OCI-LY1 (cell line): ENCODE measurements around the gene RFC5.

ENCODE experiments used
- H2AFZ ChIP-seq: fragments of 200-600 bp; sonication (generic), shearing (Covaris generic); 2 replicates; pipeline ENCODE4 v1.6.0; 2014; ENCODE audit warnings: antibody characterized with exemption, mild to moderate bottlenecking, low read length
- H3F3A ChIP-seq: fragments of 200-600 bp; sonication (generic), shearing (Covaris generic); 2 replicates; pipeline ENCODE4 v1.6.0; 2014; ENCODE audit warnings: mild to moderate bottlenecking, antibody characterized with exemption, low read length, moderate library complexity; ENCODE audit not compliant: insufficient read depth
- H3K27ac ChIP-seq: fragments of 200-600 bp; sonication (generic); 2 replicates; pipeline ENCODE4 v1.5.1; 2014; ENCODE audit warnings: low read length, mixed run types, mild to moderate bottlenecking, low read depth; ENCODE audit not compliant: poor library complexity, severe bottlenecking
- H3K27me3 ChIP-seq: fragments of 200-600 bp; sonication (generic); 2 replicates; pipeline ENCODE4 v1.6.0; 2014; ENCODE audit warnings: antibody characterized with exemption, mild to moderate bottlenecking, low read length, moderate library complexity; ENCODE audit not compliant: insufficient read depth
- H3K36me3 ChIP-seq: fragments of 200-600 bp; sonication (generic); 2 replicates; pipeline ENCODE4 v1.6.1; 2014; ENCODE audit warnings: mild to moderate bottlenecking, antibody characterized with exemption, low read length, moderate library complexity, mixed read lengths; ENCODE audit not compliant: insufficient read depth
- H3K4me1 ChIP-seq: fragments of 200-600 bp; sonication (generic); 2 replicates; pipeline ENCODE4 v1.5.1; 2014; ENCODE audit warnings: mild to moderate bottlenecking, low read length, moderate library complexity; ENCODE audit not compliant: insufficient read depth, severe bottlenecking
- H3K4me2 ChIP-seq: fragments of 200-600 bp; sonication (generic), shearing (Covaris generic); 2 replicates; pipeline ENCODE4 v1.6.1; 2014; ENCODE audit warnings: low read length
- H3K4me3 ChIP-seq: fragments of 200-600 bp; sonication (generic); 2 replicates; pipeline ENCODE4 v1.5.1; 2014; ENCODE audit warnings: low read length, low read depth, mild to moderate bottlenecking, mixed read lengths; ENCODE audit not compliant: poor library complexity, severe bottlenecking
- H3K79me2 ChIP-seq: fragments of 200-600 bp; shearing (Covaris generic); 2 replicates; pipeline ENCODE4 v1.6.1; 2016; ENCODE audit warnings: mixed run types, low read length, mixed read lengths; ENCODE audit not compliant: insufficient read depth
- H3K9ac ChIP-seq: fragments of 200-600 bp; sonication (generic), shearing (Covaris generic); 2 replicates; pipeline ENCODE4 v1.6.1; 2014; ENCODE audit warnings: mild to moderate bottlenecking, low read length, mixed read lengths
- H3K9me2 ChIP-seq: fragments of 200-600 bp; sonication (generic), shearing (Covaris generic); 2 replicates; pipeline ENCODE4 v1.6.1; 2014; ENCODE audit warnings: low read depth, mild to moderate bottlenecking, low read length, mixed read lengths
- H3K9me3 ChIP-seq: fragments of 200-600 bp; shearing (Covaris generic); 2 replicates; pipeline ENCODE4 v1.6.1; 2014; ENCODE audit warnings: low read length, mixed read lengths
- H4K20me1 ChIP-seq: fragments of 200-600 bp; sonication (generic), shearing (Covaris generic); 2 replicates; pipeline ENCODE4 v1.6.0; 2016; ENCODE audit warnings: mild to moderate bottlenecking, low read length; ENCODE audit not compliant: insufficient read depth
- EZH2 ChIP-seq: fragments of 200-600 bp; sonication (generic), shearing (Covaris generic); IDR thresholded peaks from 2 replicates; pipeline ENCODE4 v1.8.0; 2017; ENCODE audit warnings: borderline replicate concordance, mixed run types, mild to moderate bottlenecking, antibody characterized with exemption, low read length, moderate library complexity, mixed read lengths
- TF ChIP-seq, protein P1 (sequence below): fragments of 200-600 bp; sonication (generic), shearing (Covaris generic); IDR thresholded peaks from 2 replicates; pipeline ENCODE4 v1.5.1; 2017; ENCODE audit warnings: mild to moderate bottlenecking, antibody characterized with exemption, low read length, moderate library complexity, mixed read lengths

Gene RFC5

DNA sequence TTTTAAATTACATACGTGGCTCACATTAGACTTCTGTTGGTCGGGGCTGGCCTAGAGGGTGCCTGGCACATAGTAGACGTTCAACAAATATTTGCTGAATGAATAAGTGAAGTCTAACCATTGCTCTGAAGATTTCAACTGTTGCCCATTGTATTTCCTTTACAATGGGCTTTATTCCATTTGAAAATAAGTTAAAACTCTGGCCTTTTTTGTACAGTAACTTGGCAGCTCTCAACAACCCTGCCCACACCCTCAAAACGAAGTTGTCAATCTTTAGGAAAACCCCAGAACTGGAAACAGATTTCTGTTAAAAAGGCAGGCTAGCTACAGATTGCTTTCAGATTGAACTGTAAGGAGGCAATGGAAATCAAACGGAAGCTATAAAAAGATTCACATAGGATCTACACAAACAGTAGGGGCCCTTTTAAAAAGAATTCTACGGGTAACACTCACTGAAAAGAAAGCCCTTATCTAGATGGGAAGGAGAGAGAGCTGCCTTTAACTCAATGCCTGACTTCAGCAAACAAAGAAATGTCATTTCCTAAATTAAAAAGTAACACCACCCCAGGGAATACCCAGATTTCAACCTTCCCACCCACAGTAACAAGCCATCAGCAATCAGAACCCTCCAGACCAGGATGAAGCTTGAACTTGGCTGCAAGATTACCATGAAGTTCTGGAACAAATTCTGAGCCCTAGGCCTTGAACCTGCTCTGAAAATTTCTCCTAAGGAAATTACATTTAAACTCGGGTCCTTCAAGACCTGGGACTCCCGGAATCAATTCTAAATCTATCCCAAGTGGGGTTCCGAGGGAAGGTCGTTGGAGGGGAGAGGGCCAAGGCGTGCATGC lies 43.1 kb downstream of the RFC5 start:
- H3K36me3 ChIP-seq, result no peaks in the 10 kb centered on the region
- H3K4me2 ChIP-seq, result peak overlapping the region; percentile 90; the same call in 1 of the 2 replicates
- no peaks in the 10 kb centered on the region for H4K20me1 ChIP-seq
- no peaks in the 10 kb centered on the region for H3K9me2 ChIP-seq
- H3K4me1 ChIP-seq, result peaks cover 20% of the 10 kb centered on the region
- no peaks in the 10 kb centered on the region for H3K9me3 ChIP-seq
- no peaks in the 10 kb centered on the region for H3K79me2 ChIP-seq
- TF ChIP-seq, protein P1, sequence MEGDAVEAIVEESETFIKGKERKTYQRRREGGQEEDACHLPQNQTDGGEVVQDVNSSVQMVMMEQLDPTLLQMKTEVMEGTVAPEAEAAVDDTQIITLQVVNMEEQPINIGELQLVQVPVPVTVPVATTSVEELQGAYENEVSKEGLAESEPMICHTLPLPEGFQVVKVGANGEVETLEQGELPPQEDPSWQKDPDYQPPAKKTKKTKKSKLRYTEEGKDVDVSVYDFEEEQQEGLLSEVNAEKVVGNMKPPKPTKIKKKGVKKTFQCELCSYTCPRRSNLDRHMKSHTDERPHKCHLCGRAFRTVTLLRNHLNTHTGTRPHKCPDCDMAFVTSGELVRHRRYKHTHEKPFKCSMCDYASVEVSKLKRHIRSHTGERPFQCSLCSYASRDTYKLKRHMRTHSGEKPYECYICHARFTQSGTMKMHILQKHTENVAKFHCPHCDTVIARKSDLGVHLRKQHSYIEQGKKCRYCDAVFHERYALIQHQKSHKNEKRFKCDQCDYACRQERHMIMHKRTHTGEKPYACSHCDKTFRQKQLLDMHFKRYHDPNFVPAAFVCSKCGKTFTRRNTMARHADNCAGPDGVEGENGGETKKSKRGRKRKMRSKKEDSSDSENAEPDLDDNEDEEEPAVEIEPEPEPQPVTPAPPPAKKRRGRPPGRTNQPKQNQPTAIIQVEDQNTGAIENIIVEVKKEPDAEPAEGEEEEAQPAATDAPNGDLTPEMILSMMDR, result no peak
- TF ChIP-seq EZH2, result no peak
- peak overlapping the region; percentile 69 for H3K4me3 ChIP-seq
- H3K9ac ChIP-seq, result peak overlapping the region; percentile 72; the same call in 1 of the 2 replicates
- H3K27ac ChIP-seq, result no peak overlapping the region
- H3K27me3 ChIP-seq, result no peaks in the 10 kb centered on the region; the same call in 1 of the 2 replicates
- H2AFZ ChIP-seq, result no peak overlapping the region
- 0 out of 2 replicates have a peak, but pooled peaks cover 4% of the 10 kb centered on the region for H3F3A ChIP-seq

DNA sequence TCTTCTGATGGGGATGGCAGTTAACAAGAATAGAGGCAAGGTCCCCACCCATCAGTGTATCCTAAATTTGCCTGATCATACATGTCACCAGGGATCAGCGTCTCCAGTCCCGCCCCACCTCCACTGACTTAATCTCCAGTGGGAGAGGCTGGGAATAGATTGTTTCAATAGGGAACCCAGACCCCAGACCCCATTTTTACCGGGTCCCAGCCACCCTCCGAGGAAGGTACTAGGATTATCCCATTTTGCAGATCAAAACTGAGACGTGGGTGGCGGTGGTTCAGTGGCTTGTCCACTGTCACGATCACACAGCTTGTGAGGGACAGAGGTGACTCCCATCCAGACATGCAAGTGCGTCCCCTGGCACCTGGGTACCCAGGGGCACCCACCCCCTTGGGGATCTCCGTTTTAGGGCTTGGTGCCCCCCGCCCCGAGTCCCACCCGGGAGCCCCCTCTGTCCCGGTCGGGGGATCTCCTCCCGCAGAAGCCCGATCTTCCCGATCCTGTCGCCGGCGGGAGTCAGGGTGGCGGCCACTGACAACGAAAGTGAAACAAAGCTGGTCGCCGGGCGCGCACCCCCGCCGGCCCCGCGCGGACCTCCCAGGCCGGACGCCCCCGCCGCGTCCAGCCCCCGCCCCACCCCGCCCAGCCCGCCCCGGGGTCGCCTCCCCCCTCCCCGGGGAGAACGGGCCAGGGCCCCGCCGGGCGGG lies 44.0 kb downstream of the RFC5 start:
- no peaks in the 10 kb centered on the region for H3K79me2 ChIP-seq
- peaks cover 20% of the 10 kb centered on the region for H3K4me1 ChIP-seq
- no peaks in the 10 kb centered on the region for H3K9me2 ChIP-seq
- H3K4me3 ChIP-seq, result peak overlapping the region; percentile 69
- peak overlapping the region; percentile 90 for H3K4me2 ChIP-seq
- TF ChIP-seq, protein P1, result no peak
- TF ChIP-seq EZH2, result no peak
- no peak overlapping the region for H2AFZ ChIP-seq
- H3F3A ChIP-seq, result 0 out of 2 replicates have a peak, but pooled peaks cover 4% of the 10 kb centered on the region
- peak overlapping the region; percentile 72 for H3K9ac ChIP-seq
- H3K27ac ChIP-seq, result no peak overlapping the region
- peaks cover 4% of the 10 kb centered on the region; the same call in 1 of the 2 replicates for H3K27me3 ChIP-seq
- no peaks in the 10 kb centered on the region for H3K36me3 ChIP-seq
- H4K20me1 ChIP-seq, result no peaks in the 10 kb centered on the region
- no peaks in the 10 kb centered on the region for H3K9me3 ChIP-seq

DNA sequence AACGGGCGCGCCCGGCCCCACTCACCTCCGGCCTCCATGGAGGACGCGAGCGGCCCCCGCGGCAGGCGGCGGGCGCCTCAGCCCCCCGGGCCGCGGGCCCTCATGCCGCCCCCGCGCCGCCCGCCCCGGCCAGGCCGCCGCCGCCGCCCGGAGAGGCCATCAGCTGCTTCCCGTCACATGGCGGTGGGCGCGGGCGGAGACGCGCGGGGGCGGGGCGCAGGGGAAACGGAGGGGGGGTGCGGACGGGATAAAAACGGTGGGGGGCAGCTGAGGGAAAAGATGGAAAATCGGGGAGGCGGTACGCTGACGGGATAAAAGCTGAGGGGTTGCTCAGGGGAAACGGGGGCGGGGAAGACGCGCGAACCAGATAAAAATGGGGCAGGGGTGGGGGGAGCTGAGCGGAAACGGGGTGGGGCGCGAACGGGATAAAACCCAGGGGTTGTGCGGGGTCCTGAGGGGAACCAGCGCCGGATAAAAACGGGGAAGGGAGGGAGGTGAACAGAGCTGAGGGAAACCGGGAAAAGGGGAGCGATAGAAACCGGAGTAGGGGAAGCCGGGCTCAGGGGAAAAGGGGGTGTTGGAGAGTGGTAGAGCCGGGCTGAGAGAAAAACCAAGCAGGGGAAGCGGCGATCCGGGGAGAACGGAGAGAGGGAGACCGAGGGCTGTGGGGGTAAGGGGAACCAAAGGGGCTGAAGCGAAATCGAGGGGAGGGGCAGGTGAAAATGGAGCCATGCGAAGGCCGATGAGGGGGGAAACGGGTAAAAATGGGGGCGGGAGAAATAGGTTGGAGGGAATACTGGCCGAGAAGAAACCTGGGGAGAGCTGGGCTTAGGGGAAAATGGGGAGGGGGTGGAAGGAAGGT lies 44.7 kb downstream of the RFC5 start, which contains the start of gene WSB2:
WSB2 (minus strand) TSS at position 169 of the 862 bp plus-strand sequence; CDS start at position 38, 131 bp downstream.
- Histone ChIP-seq H3K4me2 (peak within 1 kb of the TSS; percentile 90), H3K27me3 (peaks cover 4% of the 10 kb centered on the region; the same call in 1 of the 2 replicates), H3K4me1 (peaks cover 20% of the 10 kb centered on the region), H3K9me2 (no peaks in the 10 kb centered on the region), H2AFZ (peak within 1 kb of the TSS; percentile 81), H3F3A (0 out of 2 replicates have a peak, but pooled peaks cover 4% of the 10 kb centered on the region), H3K4me3 (peak within 1 kb of the TSS; percentile 80), H4K20me1 (no peaks in the 10 kb centered on the region), H3K9me3 (no peaks in the 10 kb centered on the region), H3K9ac (peak within 1 kb of the TSS; percentile 81), H3K79me2 (no peaks in the 10 kb centered on the region), H3K36me3 (no peaks in the 10 kb centered on the region), H3K27ac (no peak within 1 kb of the TSS)
- no peak for TF ChIP-seq EZH2
- TF ChIP-seq, protein P1, result no peak
